ENCODE results near the gene POT1.
"Not testable (repeated sequence)": the region's sequence is repeated elsewhere in the genome, so short reads cannot be mapped to it uniquely, and the experiment has no call there.

Gene POT1

GRCh38 chr7:124929467-124930172, at the start of gene POT1:
TSS of gene POT1 (minus strand) at chr7:124929825. CDS start at chr7:124897173, 32,652 bp downstream.
- peak; percentile 99 for DNase-seq

DNA sequence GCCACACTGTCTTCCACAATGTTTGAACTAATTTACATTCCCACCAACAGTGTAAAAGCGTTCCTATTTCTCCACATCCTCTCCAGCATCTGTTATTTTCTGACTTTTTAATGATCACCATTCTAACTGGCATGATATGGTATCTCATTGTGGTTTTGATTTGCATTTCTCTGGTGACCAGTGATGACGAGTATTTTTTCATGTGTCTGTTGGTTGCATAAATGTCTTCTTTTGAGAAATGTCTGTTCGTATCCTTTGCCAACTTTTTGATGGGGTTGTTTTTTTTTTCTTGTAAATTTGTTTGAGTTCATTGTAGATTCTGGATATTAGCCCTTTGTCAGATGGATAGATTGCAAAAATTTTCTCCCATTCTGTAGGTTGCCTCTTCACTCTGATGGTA, 45.5 kb upstream of the POT1 start:
- DNase-seq = not testable (repeated sequence)

DNA sequence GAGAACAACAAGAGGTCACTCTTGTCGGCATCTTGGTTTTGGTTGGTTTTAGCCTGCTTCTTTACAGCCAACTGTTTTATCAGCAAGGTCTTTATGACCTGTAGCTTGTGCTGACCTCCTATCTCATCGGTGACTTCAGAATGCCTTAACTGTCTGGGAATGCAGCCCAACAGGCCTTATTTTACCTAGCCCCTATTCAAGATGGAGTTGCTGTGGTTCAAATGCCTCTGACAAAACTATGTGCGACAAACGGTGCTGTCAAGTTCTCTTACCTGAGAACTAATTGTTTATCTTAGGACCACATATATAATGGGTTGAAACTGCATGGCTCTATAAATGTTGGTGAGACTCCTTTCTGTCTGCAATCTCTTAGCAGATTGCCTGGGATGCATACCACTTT, 35.9 kb upstream of the POT1 start:
- no peak for DNase-seq

- DNase-seq = no peak
Measured at GRCh38 chr7:124959676-124960075, 30.1 kb upstream of the POT1 start.

- DNase-seq = not testable (repeated sequence)
Measured at GRCh38 chr7:124957952-124958351, 28.3 kb upstream of the POT1 start.

DNA sequence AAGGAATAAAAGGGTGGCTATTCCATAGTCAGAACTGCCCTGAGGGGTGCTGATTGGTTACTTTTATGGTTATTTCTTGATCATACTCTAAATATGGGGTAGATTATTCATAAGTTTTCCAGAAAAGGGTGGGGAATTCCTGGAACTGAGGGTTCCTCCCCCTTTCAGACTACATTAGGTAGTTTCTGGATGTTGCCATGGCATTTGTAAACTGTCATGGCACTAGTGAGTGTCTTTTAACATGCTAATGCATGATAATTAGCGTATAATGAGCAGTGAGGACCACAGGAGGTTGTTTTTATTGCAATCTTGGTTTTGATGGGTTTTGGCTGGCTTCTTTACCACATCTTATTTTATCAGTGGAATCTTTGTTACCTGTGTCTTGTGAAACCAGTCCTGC, 26.5 kb upstream of the POT1 start:
- peak; percentile 10 for DNase-seq

GRCh38 chr7:124954790-124955189, 25.2 kb upstream of the POT1 start:
- no peak for DNase-seq

GRCh38 chr7:124945680-124946079, 16.1 kb upstream of the POT1 start:
- DNase-seq = no peak

- DNase-seq = no peak
Measured at GRCh38 chr7:124943472-124943871, 13.8 kb upstream of the POT1 start.

- no peak for DNase-seq
Measured at GRCh38 chr7:124942399-124942798, 12.8 kb upstream of the POT1 start.

GRCh38 chr7:124940306-124940705, 10.7 kb upstream of the POT1 start:
- DNase-seq = no peak

DNA sequence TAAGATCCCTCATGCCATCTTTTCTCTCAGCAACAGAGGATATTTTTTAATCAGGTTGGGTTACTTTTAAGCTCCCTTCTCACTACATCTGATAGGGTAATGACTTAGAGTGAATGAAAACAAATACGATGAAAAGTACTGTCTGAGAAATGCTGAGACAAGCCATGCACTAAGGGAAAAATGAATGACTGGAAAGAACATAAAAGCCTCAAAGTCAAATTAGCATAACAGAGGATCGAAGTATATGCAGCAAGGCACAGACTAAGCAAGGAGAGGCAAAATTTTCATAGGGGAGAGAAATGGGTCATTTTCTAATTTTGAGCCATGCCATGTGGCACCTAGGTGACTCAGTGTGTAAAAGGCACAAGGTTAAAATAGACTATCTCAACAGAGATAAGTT, 8.5 kb upstream of the POT1 start:
- DNase-seq = no peak

GRCh38 chr7:124937076-124937475, 7.5 kb upstream of the POT1 start:
- no peak for DNase-seq

DNA sequence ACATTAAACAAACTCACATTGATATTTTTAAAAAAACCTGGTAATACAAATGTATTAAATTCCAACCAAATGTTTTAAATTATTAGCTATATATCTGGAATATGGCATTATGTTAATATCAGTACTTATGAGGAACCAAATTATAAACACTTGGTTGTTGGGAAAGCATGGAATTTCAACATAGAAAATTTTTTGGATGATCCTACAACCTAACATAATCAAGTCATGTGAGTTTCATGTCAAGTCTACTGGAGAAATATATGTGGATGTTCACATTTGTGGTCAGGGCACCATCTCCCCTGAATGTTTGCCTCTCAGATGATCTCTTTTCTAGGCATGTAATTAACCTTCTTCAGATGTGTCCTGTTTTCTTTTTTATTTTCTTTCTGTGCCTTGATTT, 5.2 kb upstream of the POT1 start:
- DNase-seq = no peak

DNA sequence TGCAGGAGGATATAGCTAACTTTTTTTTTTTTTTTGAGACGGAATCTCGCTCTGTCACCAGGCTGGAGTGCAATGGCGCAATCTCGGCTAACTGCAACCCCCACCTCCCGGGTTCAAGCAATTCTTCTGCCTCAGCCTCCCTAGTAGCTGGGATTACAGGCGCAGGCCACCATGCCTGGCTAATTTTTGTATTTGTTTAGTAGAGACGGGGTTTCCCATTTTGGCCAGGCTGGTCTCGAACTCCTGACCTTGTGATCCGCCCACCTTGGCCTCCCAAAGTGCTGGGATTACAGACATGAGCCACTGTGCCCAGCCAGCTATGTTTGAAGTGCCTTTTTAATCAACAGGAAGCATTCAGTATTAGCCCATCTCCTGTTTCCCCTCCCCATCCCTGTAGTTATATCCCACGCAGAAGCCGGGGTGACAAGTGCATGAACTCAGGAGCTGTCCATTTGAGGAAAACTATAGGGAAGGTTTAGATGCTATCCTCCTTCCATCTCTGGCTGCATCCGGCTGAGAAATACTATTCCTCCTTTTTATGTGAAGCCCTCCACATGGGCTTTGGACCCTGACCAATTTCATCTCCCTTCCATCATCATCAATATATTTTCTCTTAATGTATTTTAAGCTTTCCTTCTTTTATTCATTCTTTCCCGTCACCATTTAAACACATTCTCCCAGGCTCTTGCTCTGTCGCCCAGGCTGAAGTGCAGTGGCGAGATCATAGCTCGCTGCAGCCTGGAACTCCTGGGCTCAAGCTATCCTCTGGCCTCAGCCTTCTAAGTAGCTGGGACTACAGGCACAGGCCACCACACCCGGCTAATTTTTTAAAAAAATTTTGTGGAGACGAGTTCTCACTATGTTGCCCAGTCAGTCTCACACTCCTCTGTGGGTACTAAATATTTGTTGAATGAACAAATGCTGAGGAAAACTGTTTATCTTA, 1.3 kb upstream of the POT1 start:
- no peak for DNase-seq

- DNase-seq = no peak
Measured at GRCh38 chr7:124930173-124930623, 573 bp upstream of the POT1 start.

DNA sequence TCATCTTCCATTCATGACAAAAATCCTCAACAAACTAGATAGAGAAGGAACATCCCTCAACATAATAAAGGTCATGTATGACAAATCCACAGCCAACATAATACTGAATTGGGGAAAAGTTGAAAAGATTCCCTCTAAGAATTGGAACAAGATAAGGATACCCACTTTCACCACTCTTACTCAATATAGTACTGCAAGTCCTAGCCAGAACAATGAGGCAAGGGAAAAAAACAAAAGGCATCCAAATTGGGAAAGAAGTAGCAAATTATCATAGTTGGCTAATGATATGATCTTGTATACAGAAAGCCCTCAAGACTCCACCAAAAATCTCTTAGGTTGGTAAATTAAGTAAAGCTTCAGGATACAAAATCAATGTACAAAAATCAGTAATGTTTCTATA, 4.7 kb downstream of the POT1 start:
- no peak for DNase-seq

DNA sequence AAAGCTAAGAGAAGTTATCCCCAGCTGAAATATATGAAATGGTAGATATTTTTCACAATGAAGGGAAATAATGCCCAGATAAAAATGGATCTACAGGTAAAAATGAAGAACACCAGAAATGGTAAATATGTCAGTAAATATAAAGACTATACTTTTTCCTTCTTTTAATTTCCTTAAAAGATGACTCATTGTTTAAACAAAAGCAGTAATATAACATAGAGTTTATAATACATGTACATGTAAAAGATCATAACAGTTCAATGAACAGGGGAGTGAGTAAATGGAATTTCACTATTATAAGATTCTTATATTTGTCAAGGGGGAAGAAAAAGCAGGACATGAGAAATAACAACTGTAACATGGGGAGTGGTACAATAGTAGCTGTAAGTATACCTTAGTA, 7.4 kb downstream of the POT1 start:
- no peak for DNase-seq

DNA sequence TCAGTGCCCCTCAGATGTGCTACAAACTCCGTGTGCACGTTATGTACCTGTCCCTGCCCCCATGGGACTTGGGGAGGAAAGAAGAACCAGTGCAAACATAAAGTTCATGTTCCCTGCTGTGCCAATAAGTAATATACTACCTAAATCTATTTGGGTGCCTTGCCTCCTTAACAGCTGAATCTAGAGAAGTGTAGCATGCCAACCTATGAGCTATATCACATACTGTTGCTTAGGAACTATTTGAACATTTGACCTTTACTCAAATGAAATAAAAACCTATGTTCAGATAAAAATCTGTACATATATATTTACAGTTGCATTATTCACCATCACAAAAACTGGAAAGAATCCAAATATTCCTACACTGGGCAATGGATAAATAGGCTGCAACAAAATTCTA, 9.8 kb downstream of the POT1 start:
- no peak for DNase-seq

DNA sequence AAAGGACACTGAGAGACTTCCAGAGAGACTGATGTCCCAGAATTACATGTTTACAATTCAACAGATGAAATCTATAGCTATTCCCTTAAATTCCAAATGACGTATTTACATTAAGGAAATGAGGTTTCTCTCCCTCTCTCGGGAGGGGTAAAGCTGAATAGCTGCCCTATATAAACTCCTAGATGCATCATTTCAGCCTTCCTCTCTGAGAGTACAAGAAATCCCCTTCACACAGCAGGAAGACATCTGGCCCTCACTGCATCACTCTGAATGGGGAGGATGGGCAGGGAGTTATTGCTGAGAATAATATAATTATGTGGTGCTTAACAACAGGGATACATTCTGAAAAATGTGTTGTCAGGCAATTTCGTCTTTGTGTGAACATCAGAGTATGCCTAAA, 11.0 kb downstream of the POT1 start:
- DNase-seq = no peak

DNA sequence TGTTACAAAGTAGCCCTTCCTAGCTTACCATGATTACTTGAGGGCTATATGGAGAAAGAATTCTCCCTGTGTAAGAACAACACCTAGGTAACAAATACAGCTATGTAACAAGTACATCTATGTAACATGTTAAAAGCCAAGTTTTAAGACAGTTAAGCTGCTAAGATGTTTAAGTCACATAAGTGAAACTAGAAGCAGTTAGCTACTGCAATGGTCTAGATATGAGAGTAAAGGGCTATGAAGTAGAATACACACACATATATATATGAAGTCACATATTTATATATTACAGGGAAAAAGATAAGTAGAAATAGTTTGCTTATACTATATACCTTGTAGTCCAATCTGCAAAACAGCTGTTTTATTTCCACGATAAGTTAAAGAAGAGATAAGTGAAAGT, 14.4 kb downstream of the POT1 start:
- no peak for DNase-seq

- no peak for DNase-seq
Measured at GRCh38 chr7:124914298-124914697, 15.3 kb downstream of the POT1 start.

GRCh38 chr7:124912972-124913371, 16.7 kb downstream of the POT1 start:
- no peak for DNase-seq

- DNase-seq = no peak
Measured at GRCh38 chr7:124909808-124910207, 19.8 kb downstream of the POT1 start.

Measured in hematopoietic multipotent progenitor cell treated with erythropoietin and hydrocortisone succinate and interleukin-3 and kit ligand, for 8 days (in vitro differentiated cells).